ENCODE data around the gene MC1R.

GRCh38 chr16:89954462-89954861 lies 35.8 kb downstream of the MC1R start:
- TF ChIP-seq CTCF (IDR thresholded peaks at IDR 0.05; ENCODE audit: low read depth, low read length) = no peak
- TF ChIP-seq EZH2phosphoT487 (IDR thresholded peaks at IDR 0.05; ENCODE audit: low read depth) = no peak
